ENCODE results near the gene DOCK6.

GRCh38 chr19:11190501-11190900 is 71.8 kb downstream of the DOCK6 start:
- TF ChIP-seq CTCF (IDR thresholded peaks at IDR 0.05) (no peak), EP300 (IDR thresholded peaks at IDR 0.05) (no peak)

Measured in ovary (tissue), 3 donors.